Spinal cord (tissue), 10 donors: ENCODE results near the gene NUAK1. TPM values are rescaled to one million over a fixed set of nuclear protein-coding genes. Genes with fewer than 3 reads are reported as not detected.
A peak's percentile ranks its signal among the peaks of the same experiment; 100 is the strongest.

Source experiments
- DNase-seq, 6 donors: peaks; one replicate each; pipeline versions ENCODE4 v3.0.0 to v3.0.0-alpha.2; 2013 to 2015; ENCODE audit warnings: low spot score in 6 of 6, low read depth in 4 of 6
- H3K27ac ChIP-seq: one replicate; pipeline ENCODE4 v1.5.1; 2013; ENCODE audit warnings: low read depth, low read length, control low read depth
- H3K27me3 ChIP-seq: one replicate; pipeline ENCODE4 v1.6.1; 2013; ENCODE audit warnings: low read length; ENCODE audit not compliant: control insufficient read depth, insufficient read depth
- H3K36me3 ChIP-seq: one replicate; pipeline ENCODE4 v1.6.1; 2013; ENCODE audit warnings: low read length; ENCODE audit not compliant: control insufficient read depth, insufficient read depth
- H3K4me1 ChIP-seq: one replicate; pipeline ENCODE4 v1.6.1; 2013; ENCODE audit warnings: low read length; ENCODE audit not compliant: control insufficient read depth, insufficient read depth
- H3K4me3 ChIP-seq: one replicate; pipeline ENCODE4 v1.5.1; 2013; ENCODE audit warnings: low read depth, low read length, control low read depth
- H3K9me3 ChIP-seq: one replicate; pipeline ENCODE4 v1.6.1; 2013; ENCODE audit warnings: low read length; ENCODE audit not compliant: control insufficient read depth, insufficient read depth
- WGBS: methylation state at CpG from one replicate; pipeline ENCODE4 v1.1.5; 2013; ENCODE audit warnings: missing lambda C conversion rate; ENCODE audit not compliant: insufficient coverage; 5-methylcytosine and 5-hydroxymethylcytosine counted together
- polyA plus RNA-seq, 2 donors: library from polyadenylated mRNA; unstranded; fragments of 120-200 nt; gene quantifications; one replicate each; pipeline ENCODE4 v1.2.1, GENCODE V29; 2013; ENCODE audit not compliant: insufficient read length in 2 of 2
- total RNA-seq, 2 donors: library from RNA; depleted of rRNA in 1 of 2; stranded (reverse); fragments of 120-200 nt in 1 of 2; fragments of >200 nt in 1 of 2; gene quantifications; one replicate each; pipeline versions ENCODE4 v1.2.3 to v1.2.4, GENCODE V29; 2013 to 2014
- donor health status: healthy.

The NUAK1 gene
- total and polyA plus RNA-seq, 4 donors: 20.1 to 57.9 (median 31.9) TPM

DNA sequence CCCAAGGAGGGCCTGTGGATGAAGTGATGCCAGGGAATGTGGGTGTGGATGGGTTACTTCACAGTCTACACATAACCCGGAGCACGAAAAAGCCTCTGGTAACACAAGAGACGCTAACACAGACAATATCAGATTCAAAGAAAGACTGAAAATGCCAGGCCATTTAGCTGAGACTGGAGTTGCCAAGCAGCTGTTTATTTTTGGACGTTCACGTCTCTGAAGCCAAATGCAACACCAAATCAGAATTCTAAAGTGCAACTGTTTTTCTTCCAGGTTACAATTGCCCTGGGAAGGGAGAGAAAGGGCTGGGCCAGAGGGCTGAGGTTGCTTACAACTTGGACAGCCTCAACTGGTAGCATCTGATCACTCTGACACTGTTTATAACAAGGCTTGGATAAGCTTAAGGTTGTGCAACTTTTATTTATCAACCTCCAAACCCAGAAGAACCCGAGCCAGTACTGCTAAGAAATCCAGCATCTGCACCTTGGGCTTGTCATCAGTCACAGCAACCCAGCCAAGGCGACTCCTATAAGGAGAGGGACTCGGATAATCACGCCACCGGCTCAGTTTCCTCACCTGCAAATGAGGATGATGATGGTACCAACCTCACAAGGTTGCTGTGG is 24.8 kb downstream of the NUAK1 start:
- 73% methylated on average over 6 of the region's 10 CpGs for WGBS
- H3K9me3 ChIP-seq: no peaks in the 10 kb centered on the region

DNA sequence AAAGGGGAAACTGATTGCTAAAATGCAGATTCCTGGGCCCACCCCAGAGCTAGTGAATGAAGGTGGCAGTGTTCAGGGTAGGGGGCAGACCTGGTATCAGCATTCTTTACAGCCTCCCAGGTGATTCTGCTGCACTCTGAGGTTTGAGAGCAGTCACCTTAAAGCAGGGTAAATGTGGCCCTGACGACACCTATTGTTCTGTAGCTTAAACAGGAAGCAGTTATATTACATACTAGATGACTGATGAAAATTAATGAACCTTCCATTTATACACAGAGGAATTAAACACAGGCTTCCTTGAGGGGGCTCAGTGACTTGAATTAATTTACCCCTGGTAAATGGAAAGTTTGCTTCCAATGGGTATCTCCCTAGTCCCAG is 25.3 kb downstream of the NUAK1 start:
- peak overlapping the region; percentile 42 for H3K27ac ChIP-seq
- H3K36me3 ChIP-seq: no peaks in the 10 kb centered on the region
- no peaks in the 10 kb centered on the region for H3K27me3 ChIP-seq
- WGBS: no CpG with 5 or more reads among the region's 1 CpG
- no peak for DNase-seq
- no peaks in the 10 kb centered on the region for H3K9me3 ChIP-seq
- no peak overlapping the region for H3K4me3 ChIP-seq
- peaks cover 63% of the 10 kb centered on the region for H3K4me1 ChIP-seq

More for the DNA sequence above, 24.8 kb downstream of the NUAK1 start:
- Histone ChIP-seq H3K4me3 (no peak overlapping the region), H3K4me1 (peaks cover 58% of the 10 kb centered on the region), H3K27me3 (no peaks in the 10 kb centered on the region), H3K36me3 (no peaks in the 10 kb centered on the region), H3K27ac (peak overlapping the region; percentile 42)
- peak in 1 of 6 donors; percentile 44 for DNase-seq

DNA sequence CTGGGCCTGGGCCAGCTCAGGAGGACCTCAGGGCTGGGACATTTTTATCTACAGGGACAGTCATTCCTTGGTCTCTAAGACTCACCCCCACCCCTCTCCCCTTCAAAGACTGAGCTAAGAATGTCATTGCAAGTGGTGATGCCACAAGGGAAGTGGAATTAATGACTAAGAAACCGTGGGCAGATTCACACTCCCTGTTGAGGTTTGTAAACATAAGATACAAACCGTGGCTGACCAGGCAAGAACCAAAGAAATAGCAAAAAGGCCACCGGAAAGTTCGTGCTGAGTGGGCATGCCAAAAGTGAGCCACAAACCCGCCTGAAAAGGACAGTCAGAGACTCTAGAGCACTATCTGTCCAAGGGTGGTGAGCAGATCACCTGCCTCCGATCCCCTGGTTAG is 25.7 kb downstream of the NUAK1 start:
- 62% methylated on average over 6 of the region's 6 CpGs for WGBS
- H3K4me1 ChIP-seq: peaks cover 67% of the 10 kb centered on the region

DNA sequence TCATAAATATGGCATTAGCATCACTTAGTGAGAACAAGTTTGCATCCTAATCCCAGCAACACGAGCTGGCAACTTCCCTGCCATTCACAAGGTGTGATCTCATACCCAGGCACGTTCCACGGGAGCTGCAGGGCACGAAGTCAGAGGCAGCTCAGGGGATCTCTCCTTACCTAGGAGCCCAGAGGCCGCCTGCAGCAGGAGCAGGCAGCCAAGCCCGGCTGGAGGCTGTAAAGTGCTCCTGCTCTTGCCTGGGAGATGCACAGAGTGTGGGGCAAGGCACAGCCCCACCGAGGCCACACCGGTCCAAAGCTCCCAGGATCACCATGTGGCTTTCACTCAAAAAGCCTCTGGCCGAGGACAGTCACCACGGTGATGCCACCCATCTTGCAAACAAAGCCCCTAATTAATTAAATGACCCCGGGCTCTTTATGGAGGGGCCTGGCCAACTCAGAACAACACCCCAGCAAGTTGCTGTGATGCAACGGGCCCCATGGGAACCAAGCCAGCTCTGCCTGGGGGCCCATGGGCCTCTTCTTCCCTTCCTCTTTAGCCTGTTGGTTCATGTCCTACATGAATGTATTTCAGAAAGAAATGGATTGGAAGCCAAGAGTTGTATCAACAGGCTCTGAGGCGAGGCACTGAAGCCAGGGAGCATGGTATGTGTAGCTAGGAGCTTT is 26.5 kb downstream of the NUAK1 start:
- H3K27ac ChIP-seq: no peak overlapping the region
- H3K36me3 ChIP-seq: no peaks in the 10 kb centered on the region
- 16% methylated on average over 11 of the region's 13 CpGs for WGBS
- no peaks in the 10 kb centered on the region for H3K9me3 ChIP-seq
- DNase-seq: peak in 2 of 6 donors; percentile 63 to 75
- no peak overlapping the region for H3K4me3 ChIP-seq
- no peaks in the 10 kb centered on the region for H3K27me3 ChIP-seq
- peaks cover 73% of the 10 kb centered on the region for H3K4me1 ChIP-seq

More for the DNA sequence above, 25.7 kb downstream of the NUAK1 start:
- Histone ChIP-seq H3K27me3 (no peaks in the 10 kb centered on the region), H3K9me3 (no peaks in the 10 kb centered on the region), H3K27ac (peak overlapping the region; percentile 42), H3K36me3 (no peaks in the 10 kb centered on the region), H3K4me3 (no peak overlapping the region)
- no peak for DNase-seq

DNA sequence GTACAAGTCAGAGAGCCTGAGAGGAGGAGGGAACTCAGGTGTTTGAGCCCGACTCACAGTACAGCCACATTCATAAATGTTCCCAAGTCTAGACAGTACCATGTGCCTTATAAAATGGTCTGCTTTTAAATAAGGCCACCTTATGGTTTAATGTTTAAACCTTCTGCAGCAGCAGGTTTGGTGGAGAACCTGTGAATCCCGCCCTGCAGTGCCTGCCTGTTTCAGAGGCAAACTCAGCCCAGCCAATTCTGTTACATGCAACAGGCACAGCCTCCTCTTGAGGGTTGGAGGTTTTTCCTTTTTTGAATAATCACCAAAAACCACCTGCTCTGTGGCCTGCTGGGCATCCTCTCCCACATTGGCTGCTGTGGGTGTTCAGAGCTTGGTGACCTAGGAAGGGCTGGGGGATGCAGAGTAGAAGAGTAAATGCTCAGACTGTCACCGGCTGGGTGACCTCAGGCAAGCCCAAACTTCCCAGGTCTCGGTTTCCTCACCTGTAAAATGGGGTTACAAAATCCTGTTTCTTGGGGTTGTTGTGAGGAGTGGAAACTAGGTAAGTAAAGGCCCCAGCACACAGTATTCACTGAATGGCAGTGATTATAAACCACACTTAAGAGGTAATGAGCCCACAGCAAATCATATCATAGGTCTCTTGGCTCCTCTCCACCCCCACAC is 28.0 kb downstream of the NUAK1 start:
- DNase-seq: no peak
- no peak overlapping the region for H3K27ac ChIP-seq

DNA sequence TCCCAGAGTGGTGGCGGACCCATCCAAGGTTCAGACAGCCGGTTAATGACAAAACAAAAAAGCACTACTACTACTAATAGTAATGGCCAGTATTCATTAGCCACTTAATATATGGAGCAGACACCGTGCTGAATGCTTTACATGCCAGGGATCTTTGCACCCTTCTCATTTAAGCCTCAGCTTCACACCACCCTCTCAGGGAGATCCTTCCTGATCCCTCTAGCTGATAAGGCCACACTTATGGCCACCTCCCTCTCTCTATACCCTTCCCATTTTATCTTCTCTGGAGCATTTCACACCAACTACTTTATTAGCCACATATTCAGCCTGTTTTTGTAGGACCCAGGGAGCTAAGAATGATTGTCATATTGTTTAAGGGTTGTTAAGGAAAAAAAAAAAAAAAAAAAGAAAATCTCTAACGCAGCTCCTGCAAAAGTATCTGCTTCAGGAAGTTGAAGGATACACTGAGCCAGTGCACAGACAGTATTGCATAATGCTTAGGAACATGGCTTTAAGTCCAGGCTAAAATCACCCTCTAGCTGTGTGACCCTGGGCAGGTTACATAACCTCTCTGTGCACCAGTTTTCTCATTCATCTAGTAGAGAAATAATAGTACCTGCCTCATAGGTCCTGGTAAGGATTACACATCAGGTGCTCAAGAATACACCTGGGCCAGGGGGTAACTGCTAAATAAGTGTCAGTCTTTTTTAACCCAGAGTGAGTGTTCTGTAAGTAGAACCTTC is 29.4 kb downstream of the NUAK1 start:
- Histone ChIP-seq H3K4me3 (no peak overlapping the region), H3K4me1 (peaks cover 69% of the 10 kb centered on the region), H3K9me3 (no peaks in the 10 kb centered on the region), H3K27me3 (no peaks in the 10 kb centered on the region), H3K27ac (peak overlapping the region; percentile 44), H3K36me3 (no peaks in the 10 kb centered on the region)
- 29% methylated on average over 3 of the region's 4 CpGs for WGBS
- no peak for DNase-seq

More for the DNA sequence above, 28.0 kb downstream of the NUAK1 start:
- Histone ChIP-seq H3K4me3 (no peak overlapping the region), H3K4me1 (peaks cover 76% of the 10 kb centered on the region), H3K9me3 (no peaks in the 10 kb centered on the region), H3K36me3 (no peaks in the 10 kb centered on the region), H3K27me3 (no peaks in the 10 kb centered on the region)
- 80% methylated on average over 3 of the region's 4 CpGs for WGBS

DNA sequence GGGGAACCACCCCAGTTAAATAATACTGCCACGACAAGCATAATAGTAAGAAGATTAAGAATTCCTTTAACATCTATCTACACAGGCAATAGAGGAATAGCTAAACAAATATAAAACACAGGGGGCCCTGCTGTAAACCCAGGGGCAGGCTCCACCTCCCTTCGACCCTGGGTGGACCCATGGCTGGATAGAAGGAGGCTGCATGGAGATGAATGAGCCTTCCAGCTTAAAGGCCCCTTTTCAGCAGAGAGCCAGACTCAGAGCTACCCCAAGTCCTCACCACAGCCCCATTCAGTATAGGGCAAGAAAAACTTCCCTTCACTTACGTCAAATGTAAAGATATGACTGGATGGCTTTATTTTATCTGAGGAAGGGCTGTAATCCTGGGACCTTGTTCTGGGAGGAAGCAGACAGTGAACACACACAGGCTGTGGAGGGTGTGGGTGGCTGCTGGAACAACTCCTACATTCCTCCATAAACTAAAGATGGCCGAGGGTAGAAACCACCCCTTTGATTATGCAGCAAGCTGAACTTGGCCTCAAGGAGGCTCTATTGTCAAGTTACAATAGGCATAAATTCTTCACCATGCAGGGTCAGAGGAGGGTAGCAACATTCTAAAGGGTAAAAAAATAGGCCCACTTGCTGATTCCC is 30.4 kb downstream of the NUAK1 start:
- WGBS: no CpG with 5 or more reads among the region's 4 CpGs

DNA sequence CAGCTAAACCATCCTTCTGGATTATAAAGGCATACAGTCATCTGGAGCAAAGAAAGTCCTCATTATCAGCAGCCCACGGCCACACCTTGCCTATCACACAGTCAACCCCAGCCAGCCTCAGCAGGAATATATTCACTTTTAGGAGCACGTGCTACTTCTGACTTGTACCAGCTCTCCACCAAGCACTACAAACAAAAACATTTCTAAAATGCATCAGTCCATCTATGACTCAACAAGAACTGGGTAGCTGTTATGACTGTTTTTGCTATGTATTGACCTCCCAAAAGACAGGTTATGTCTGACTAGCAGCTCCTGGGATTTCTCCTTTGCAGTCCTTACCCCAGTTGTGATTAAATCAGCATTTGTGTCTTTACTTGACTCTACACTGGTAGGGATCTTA is 31.2 kb downstream of the NUAK1 start:
- no peak for DNase-seq
- Histone ChIP-seq H3K27ac (peak overlapping the region; percentile 44), H3K4me1 (peaks cover 51% of the 10 kb centered on the region), H3K4me3 (no peak overlapping the region), H3K9me3 (no peaks in the 10 kb centered on the region), H3K27me3 (no peaks in the 10 kb centered on the region), H3K36me3 (peaks cover 4% of the 10 kb centered on the region)
- WGBS: 57% methylated on average over 1 of the region's 2 CpGs

More for the DNA sequence above, 30.4 kb downstream of the NUAK1 start:
- Histone ChIP-seq H3K27ac (peak overlapping the region; percentile 44), H3K36me3 (no peaks in the 10 kb centered on the region), H3K4me3 (no peak overlapping the region), H3K9me3 (no peaks in the 10 kb centered on the region), H3K27me3 (no peaks in the 10 kb centered on the region), H3K4me1 (peaks cover 59% of the 10 kb centered on the region)
- DNase-seq: peak in 2 of 6 donors; percentile 64 to 72

DNA sequence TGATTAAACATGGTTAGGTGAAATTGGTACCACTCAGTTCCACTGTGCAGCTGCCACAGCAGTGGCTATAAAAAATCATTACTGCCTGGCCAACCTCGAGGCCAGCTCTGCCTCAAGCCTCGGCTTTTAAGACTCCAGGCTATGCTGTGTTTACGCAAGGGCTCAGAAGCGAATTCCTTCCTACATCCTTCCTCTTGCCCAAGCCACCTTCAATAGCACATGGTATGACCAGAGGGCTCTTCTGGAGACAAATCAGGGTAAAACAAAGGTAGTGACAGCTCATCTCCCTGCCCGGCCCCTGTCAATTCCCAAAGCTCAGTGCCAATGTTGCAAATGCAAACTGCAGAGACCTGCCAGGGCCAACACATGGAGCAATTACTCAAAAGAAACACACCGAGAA is 31.9 kb downstream of the NUAK1 start:
- H3K36me3 ChIP-seq: peaks cover 4% of the 10 kb centered on the region
- no peak overlapping the region for H3K27ac ChIP-seq
- DNase-seq: peak in 2 of 6 donors; percentile 43 to 68
- peaks cover 44% of the 10 kb centered on the region for H3K4me1 ChIP-seq
- H3K4me3 ChIP-seq: no peak overlapping the region
- H3K27me3 ChIP-seq: no peaks in the 10 kb centered on the region
- no peaks in the 10 kb centered on the region for H3K9me3 ChIP-seq
- 53% methylated on average over 6 of the region's 6 CpGs for WGBS
